ENCODE data around the gene NR1H2. TPM values are rescaled to one million over a fixed set of nuclear protein-coding genes. Genes with fewer than 3 reads are reported as not detected.

NR1H2 gene
- total RNA-seq: 101 TPM
- long read RNA-seq, transcript NR1H2-201 (10 exons, 1,998 nt): major isoform, 195 of 332 reads
- long read RNA-seq, transcript NR1H2-211 (10 exons, 1,830 nt): minor isoform, 5 of 332 reads
- long read RNA-seq, partial matches to known transcripts: 41 of 332 reads
- long read RNA-seq, other reads (novel, unspliced or antisense): 89 of 332 reads

DNA sequence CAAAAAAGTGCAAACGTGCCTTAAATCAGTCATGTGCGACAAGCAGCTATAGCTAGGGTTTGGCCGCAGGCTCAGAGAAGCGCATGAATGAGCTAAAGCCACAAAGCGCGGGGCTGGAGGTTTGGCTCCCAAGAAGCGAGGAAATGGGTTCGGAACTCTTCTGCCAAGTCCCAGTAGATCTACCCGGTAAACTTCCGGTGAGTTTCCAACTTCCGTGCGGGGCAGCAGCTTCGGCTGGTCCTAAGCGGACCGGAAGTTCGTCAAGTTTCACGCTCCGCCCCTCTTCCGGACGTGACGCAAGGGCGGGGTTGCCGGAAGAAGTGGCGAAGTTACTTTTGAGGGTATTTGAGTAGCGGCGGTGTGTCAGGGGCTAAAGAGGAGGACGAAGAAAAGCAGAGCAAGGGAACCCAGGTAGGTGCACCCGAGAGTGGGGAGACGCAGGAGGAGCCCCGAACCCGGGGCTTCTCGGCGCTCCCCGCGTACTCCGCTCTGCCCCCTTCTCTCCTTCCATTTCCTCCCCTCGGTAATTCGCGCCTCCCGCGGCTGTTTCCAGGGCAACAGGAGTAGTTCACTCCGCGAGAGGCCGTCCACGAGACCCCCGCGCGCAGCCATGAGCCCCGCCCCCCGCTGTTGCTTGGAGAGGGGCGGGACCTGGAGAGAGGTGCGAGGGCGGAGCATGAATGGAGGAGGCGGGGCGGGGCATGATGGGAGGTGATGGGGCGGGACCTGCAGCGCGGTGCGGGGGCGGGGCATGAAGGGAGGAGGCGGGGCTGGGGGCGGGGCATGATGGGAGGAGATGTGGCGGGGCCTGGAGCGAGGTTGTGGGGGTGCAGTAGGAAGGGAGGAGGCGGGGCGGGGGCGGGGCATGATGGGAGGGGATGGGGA lies at the start of gene NR1H2:
TSS of gene NR1H2 (plus strand) at position 292 of the 885 bp plus-strand sequence. CDS start 1,149 bp downstream, outside the sequence.
- H3K4me3 ChIP-seq: peak within 1 kb of the TSS; percentile 96
- intact Hi-C loops (cut with DNase I): no loop called here
- peaks cover 42% of the 10 kb centered on the region for H3K36me3 ChIP-seq
- peak within 1 kb of the TSS; percentile 100 for H3K27ac ChIP-seq
- H3K4me1 ChIP-seq: peaks cover 7% of the 10 kb centered on the region
- H3K27me3 ChIP-seq: no peaks in the 10 kb centered on the region
- no peaks in the 10 kb centered on the region for H3K9me3 ChIP-seq
- peak; percentile 96 for DNase-seq
- TF ChIP-seq, protein P1, sequence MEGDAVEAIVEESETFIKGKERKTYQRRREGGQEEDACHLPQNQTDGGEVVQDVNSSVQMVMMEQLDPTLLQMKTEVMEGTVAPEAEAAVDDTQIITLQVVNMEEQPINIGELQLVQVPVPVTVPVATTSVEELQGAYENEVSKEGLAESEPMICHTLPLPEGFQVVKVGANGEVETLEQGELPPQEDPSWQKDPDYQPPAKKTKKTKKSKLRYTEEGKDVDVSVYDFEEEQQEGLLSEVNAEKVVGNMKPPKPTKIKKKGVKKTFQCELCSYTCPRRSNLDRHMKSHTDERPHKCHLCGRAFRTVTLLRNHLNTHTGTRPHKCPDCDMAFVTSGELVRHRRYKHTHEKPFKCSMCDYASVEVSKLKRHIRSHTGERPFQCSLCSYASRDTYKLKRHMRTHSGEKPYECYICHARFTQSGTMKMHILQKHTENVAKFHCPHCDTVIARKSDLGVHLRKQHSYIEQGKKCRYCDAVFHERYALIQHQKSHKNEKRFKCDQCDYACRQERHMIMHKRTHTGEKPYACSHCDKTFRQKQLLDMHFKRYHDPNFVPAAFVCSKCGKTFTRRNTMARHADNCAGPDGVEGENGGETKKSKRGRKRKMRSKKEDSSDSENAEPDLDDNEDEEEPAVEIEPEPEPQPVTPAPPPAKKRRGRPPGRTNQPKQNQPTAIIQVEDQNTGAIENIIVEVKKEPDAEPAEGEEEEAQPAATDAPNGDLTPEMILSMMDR (IDR thresholded peaks at IDR 0.05): no peak
- ATAC-seq: peak; percentile 90

DNA sequence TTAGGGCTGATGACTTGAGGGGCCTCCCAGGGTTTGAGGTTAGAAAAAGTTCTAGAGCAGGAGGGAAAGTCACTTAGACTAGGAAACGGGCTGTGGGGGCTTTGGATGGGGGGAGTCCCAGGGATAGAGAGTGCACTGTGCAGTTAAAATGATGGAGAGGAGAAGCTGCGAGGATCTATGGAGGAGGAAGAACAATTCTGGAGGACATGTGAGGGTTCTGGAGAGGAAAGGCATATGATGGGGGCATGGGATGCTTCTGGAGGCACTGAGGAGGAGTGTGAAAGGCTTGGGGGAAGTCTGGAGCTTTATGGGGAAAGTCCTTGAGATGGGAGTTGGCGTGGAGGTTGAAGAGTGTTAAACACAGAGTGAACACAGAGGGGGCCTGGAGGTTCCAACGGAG lies 49.2 kb upstream of the NR1H2 start:
- Histone ChIP-seq H3K4me3 (no peak overlapping the region), H3K27ac (no peak overlapping the region), H3K36me3 (no peaks in the 10 kb centered on the region), H3K9me3 (no peaks in the 10 kb centered on the region), H3K4me1 (peaks cover 20% of the 10 kb centered on the region), H3K27me3 (peaks cover 10% of the 10 kb centered on the region)
- intact Hi-C loops (cut with DNase I): no loop called here
- TF ChIP-seq, protein P1 (IDR thresholded peaks at IDR 0.05): no peak
- DNase-seq: no peak
- ATAC-seq: no peak

DNA sequence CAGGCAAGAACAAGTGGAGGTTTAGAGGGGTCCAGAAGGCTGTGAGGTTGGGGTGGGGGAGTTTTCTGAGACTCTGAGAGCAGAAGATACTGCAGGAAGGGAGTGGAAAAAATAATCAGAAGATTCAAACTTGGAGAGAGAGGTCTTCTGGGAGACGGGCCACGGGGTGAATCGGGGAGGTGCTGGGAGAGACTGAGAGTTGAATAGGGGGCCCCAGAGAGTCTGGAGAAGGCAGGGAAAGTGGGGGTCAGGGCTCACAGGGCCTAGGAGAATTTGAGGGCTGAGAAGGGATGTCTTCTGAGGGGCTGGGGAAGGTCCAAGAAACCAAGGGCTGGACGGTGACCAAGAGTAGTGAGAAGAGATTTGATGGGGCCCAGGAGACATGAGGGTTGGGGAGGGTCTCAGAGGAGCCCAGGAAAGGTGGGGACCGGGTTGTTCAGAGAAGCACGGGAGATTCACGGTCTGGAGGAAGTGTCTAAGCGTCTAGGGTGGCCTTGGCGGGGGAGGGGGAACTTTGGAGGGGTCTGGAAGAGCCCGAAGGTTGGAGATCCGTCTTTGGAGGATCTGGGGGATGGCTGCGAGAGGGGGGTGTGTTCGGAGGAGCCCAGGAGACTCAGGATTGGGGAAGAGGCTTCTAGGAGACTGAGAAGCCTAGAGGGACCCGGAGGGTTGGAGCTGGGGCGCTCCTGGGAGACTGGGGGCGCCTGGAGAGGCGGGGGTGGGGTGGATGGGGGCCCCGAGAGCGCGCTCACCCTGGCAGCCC lies 48.6 kb upstream of the NR1H2 start:
- Histone ChIP-seq H3K4me1 (peaks cover 25% of the 10 kb centered on the region), H3K4me3 (peak overlapping the region; percentile 14), H3K27ac (no peak overlapping the region), H3K9me3 (no peaks in the 10 kb centered on the region), H3K36me3 (no peaks in the 10 kb centered on the region), H3K27me3 (peaks cover 10% of the 10 kb centered on the region)
- ATAC-seq (no peak), DNase-seq (peak; percentile 51)
- TF ChIP-seq, protein P1 (IDR thresholded peaks at IDR 0.05): no peak
- intact Hi-C loops (cut with DNase I): no loop called here

DNA sequence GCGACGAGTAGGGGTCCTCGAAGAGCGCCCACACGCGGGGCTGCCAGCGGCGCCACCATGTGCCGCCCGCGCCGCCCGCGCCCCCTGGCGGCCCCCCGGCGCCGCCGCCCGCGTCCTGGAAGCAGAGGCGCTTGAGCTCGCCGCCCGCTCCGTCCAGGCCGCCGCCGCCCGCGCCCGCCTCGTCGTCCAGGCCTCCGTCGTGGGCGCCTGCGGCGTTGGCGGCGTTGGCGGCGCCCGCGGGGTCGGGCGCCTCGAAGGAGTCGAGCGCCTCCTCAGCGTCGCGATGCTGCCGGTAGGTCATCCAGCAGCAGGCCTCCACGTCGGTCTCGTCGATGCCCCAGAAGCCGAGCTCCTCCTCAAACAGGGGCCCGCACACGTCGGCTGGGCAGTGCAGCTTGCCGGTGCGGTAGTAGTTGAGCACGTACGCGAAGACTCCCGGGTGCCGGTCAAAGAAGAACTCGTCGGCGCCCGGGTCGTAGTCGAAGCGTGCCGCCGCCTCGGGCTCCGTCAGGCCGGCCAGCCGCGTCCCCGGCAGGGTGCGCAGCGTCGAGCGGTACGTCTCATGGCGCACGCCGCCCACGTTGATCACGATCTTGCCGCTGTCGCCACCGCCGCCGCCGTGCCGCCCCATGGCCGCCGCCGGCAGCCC lies 47.9 kb upstream of the NR1H2 start:
- peak overlapping the region; percentile 46 for H3K4me3 ChIP-seq
- peaks cover 10% of the 10 kb centered on the region for H3K27me3 ChIP-seq
- peak; percentile 79 for DNase-seq
- no peak overlapping the region for H3K27ac ChIP-seq
- no peak for ATAC-seq
- TF ChIP-seq, protein P1 (IDR thresholded peaks at IDR 0.05): no peak
- no peaks in the 10 kb centered on the region for H3K9me3 ChIP-seq
- H3K4me1 ChIP-seq: peaks cover 31% of the 10 kb centered on the region
- H3K36me3 ChIP-seq: no peaks in the 10 kb centered on the region
- intact Hi-C loops (cut with DNase I): no loop called here

DNA sequence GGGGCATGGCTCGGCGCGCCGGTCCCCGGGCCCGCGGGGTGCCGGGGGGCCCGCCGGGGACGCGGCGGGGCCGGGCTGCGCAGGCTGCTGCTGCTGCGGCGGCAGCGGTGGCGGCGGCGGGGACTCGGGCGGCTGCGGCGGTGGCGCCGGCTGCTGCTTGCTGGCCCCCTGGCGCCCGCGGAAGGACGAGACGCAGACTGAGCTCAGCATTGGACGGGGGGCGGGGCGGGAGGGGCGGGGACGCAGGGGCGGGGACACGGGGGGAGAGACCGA lies 47.4 kb upstream of the NR1H2 start:
- no peak for DNase-seq
- TF ChIP-seq, protein P1 (IDR thresholded peaks at IDR 0.05): no peak
- Histone ChIP-seq H3K27ac (no peak overlapping the region), H3K36me3 (no peaks in the 10 kb centered on the region), H3K27me3 (peaks cover 10% of the 10 kb centered on the region), H3K9me3 (no peaks in the 10 kb centered on the region), H3K4me3 (peak overlapping the region; percentile 46), H3K4me1 (peaks cover 31% of the 10 kb centered on the region)
- ATAC-seq: no peak
- intact Hi-C loops (cut with DNase I): no loop called here

All from upper lobe of right lung (tissue), 1 donor.